Fibroblast of the conjunctiva (primary cell): ENCODE data around the gene SMIM44.
"Not testable (repeated sequence)": the region's sequence is repeated elsewhere in the genome, so short reads cannot be mapped to it uniquely, and the experiment has no call there.

Source experiments
- DNase-seq: peaks from one replicate; pipeline ENCODE4 v3.0.0-alpha.2; 2010; ENCODE audit warnings: low read depth

Gene SMIM44

GRCh38 chr19:3483226-3483628 is at the start of gene SMIM44:
Gene SMIM44, minus strand, starts transcription at chr19:3483441. Its CDS starts 38 bp downstream, at chr19:3483403.
- no peak for DNase-seq

DNA sequence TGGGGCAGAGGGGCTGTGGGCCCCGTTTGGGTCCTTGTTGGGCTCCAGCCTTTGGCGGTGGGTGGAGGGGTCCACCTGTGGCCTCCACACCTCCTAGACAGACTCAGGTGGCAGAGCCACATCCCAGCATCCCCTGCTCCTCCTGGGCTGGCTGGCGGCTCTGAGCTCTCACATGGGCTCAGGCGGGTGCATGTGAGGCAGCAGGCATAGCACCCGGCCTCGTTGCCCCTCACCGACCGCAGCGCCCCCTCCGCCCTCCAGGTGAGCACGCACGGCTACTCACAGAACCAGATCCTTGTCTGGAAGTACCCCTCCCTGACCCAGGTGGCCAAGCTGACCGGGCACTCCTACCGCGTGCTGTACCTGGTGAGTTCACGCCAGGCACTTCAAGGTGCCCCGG is 49.8 kb upstream of the SMIM44 start:
- DNase-seq: no peak

GRCh38 chr19:3532154-3532786 is 49.0 kb upstream of the SMIM44 start:
- DNase-seq: no peak

DNA sequence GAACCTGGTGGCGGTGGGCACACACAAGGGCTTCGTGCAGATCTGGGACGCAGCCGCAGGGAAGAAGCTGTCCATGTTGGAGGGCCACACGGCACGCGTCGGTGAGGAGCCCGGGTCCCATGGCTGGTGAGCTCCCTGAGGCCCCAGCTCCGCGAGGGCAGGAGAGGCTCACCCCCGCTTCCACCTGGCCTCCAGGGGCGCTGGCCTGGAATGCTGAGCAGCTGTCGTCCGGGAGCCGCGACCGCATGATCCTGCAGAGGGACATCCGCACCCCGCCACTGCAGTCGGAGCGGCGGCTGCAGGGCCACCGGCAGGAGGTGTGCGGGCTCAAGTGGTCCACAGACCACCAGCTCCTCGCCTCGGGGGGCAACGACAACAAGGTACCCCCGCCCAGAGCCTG is 48.5 kb upstream of the SMIM44 start:
- no peak for DNase-seq

DNA sequence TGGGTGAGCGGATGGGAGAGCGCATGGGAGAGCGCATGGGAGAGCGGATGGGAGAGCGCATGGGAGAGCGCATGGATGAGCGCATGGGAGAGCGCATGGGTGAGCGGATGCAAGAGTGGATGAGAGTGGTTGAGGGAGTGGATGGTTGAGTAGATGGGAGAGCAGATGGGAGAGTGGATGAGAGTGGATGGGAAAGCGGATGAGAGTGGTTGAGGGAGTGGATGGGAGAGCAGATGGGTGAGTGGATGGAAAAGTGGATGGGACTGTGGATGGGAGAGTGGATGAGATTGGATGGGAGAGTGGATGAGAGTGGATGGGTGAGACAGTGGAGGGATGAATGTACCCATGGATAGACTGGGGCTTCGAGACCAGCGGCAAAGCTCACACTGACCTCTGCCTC is 47.1 kb upstream of the SMIM44 start:
- DNase-seq: no peak

DNA sequence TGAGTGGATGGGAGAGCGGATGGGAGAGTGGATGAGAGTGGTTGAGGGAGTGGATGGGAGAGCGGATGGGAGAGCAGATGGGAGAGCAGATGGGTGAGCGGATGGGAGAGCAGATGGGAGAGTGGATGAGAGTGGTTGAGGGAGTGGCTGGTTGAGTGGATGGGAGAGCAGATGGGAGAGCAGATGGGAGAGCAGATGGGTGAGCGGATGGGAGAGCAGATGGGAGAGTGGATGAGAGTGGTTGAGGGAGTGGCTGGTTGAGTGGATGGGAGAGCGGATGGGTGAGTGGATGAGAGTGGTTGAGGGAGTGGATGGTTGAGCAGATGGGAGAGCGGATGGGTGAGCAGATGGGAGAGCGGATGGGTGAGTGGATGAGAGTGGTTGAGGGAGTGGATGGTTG is 46.1 kb upstream of the SMIM44 start:
- DNase-seq: not testable (repeated sequence)

GRCh38 chr19:3528539-3529211 is 45.4 kb upstream of the SMIM44 start:
- no peak for DNase-seq

- DNase-seq: no peak
Measured at GRCh38 chr19:3528080-3528479, 44.8 kb upstream of the SMIM44 start.

DNA sequence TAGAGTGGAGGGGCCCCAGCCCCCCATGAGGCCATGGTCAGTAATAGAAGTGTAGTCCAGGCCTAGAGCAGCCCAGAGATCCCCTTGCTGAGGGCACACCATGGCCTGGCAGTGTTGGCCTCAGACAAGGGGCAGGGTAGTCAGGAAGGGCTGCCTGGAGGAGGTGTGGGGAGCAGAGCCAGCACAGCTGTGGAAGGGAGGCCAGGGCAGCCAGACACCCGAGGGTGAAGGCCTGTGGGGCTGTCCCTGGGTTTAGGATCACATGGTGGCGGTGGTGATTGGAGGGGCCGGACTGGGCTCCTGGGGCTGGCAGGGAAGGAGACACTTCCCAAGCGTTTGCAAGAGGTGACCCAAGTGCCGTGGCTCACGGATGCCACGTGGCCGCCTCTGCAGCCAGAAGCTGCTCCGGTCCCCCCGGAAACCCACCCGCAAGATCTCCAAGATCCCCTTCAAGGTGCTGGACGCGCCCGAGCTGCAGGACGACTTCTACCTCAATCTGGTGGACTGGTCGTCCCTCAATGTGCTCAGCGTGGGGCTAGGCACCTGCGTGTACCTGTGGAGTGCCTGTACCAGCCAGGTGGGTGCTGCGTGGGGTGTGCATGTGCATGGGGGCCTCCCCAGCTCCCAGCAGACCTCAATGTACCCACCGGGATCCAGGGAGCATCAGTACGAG is 44.1 kb upstream of the SMIM44 start:
- DNase-seq: no peak

GRCh38 chr19:3526507-3527237 is 43.4 kb upstream of the SMIM44 start:
- DNase-seq: no peak

GRCh38 chr19:3524904-3525451 is 41.7 kb upstream of the SMIM44 start:
- DNase-seq: no peak

- no peak for DNase-seq
Measured at GRCh38 chr19:3524078-3524842, 41.0 kb upstream of the SMIM44 start.

DNA sequence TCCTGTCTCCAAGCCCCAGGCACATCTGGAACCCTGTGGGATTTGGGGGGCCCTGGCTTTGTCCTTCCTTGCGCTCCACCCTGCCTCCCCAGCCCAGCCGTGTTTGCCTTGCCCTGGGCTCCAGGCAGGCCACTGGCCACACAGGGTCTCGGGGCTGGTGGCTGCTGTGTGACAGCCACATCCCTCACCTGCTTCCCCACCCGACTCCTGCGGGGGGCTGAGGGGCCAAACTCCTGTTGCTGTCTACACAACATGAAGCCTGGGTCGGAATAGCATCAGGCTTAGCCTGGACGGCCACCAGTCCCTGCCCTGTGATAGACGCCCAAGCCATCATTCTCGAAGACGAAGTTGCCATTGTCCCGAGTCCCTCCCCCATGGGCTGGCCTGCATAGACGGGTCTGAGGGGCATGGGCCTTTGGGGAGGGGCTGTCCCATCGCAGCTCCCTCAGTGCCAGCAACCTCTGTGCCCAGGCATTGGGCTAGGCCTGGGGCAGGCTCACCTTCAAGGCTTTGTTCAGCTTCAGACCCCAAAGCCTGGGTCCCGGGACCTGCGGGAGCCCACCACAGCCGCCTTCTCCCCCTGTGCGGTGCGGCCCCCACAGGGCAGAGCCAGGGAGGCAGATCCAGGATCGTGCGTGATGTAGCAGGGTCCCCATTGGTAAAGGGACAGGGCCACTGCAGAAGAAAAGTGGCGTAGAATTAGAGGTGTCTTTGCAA is 40.3 kb upstream of the SMIM44 start:
- DNase-seq: no peak

DNA sequence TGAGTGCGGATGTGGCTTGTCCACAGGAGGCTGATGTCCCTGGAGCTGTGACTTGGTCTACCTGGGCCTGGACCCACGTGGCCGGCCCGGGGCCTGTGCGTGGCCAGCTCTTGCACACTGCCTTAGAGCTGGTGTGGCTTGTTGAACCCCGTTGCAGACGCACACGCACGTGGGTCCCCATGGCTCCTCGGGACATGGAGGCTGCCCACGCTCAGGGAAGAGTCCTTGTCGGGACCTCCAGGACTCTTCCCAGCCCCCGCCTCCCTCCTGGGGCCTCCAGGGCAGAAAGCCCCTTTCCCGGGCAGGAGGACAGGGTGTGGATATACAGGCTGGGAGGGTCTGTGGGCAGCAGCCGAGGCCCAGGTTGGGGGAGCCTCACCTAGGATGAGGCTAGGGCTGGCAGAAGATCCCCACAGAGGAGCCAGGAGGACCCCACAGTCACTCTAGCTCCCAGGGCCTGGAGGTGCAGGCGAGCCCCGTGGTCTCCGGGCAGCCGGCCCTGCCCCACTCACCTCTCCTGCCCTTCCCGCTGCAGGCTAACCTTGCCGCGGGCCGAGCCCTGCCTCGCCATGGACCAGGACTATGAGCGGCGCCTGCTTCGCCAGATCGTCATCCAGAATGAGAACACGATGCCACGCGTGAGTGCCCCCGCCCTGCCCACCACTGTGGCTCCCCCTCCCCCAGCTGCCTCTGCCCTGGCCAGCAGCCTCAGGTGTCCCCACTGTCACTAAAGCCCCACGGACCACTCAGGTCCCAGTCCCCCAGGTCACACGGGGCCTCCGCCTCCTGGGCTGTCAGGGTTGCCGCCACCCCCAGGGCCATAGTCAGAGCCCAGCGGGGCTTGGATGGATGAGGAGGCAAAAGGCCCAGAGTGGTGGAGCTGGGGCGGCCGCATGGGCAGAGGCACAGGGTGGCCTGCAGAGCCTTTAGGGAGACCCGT is 39.5 kb upstream of the SMIM44 start:
- DNase-seq: no peak

DNA sequence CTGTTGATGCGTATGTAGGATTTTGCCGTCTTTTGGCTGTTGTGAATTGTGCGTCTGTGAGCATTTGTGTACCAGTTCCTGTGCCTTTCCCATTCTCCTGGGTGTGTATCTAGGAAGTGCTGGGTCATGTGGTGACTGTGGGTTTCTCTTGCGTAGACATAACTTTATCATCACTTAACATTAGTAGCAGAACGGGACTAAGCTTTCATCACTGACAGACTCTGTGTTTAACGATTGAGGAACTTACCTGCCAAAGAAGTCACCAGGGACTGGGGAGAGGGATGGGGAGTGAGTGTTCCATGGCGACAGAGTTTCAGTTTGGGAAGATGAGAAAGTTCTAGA is 37.8 kb upstream of the SMIM44 start:
- DNase-seq: no peak

GRCh38 chr19:3520166-3521103 is 37.2 kb upstream of the SMIM44 start:
- DNase-seq: no peak

GRCh38 chr19:3519126-3519525 is 35.9 kb upstream of the SMIM44 start:
- no peak for DNase-seq

DNA sequence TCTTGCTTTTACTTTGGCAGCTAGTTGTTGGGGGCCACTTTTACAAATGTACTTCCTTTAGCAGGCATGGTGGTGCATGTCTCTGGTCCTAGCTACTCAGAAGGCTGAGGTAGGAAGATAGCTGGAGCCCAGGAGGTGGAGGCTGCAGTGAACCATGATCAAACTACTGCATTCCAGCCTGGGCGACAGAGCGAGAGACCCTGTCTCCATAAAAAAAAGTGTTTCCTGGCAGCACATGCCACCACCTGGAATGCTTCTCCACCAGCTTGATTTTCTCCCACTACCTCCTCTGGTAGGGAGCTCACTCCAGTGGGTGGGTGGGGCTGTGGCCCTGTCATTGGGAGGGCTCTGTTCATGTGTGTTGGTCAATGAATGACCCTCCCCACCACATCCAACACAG is 35.4 kb upstream of the SMIM44 start:
- no peak for DNase-seq

DNA sequence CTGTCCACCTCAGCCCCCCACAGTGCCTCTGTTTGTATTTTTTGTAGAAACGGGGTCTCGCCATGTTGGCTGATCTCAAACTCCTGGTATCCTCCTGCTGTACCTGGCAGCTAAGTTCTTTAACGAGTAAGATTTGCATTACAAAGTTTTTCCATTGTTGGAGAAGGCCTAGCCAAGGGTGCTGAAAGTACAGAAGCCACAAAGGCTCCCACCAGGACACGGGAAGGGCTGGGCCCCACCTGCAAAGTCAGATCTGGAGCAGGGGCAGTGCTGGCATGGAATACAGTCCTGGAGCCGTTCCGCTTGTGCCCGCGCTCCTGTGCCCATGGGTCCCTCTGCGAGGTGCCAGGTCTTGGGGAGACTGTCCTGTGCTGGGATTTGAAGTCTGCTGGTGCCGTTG is 35.0 kb upstream of the SMIM44 start:
- no peak for DNase-seq
